Subcutaneous abdominal adipose tissue (tissue), 5 donors: ENCODE measurements around the gene HPN.

Experiments
- H3K27ac ChIP-seq: one replicate; pipeline ENCODE4 v1.7.0; 2013; ENCODE audit warnings: low read depth, mild to moderate bottlenecking, inconsistent platforms, low read length, moderate library complexity
- H3K27me3 ChIP-seq, 5 donors: one replicate each; pipeline ENCODE4 v1.7.0; 2013; ENCODE audit warnings: low read length in 5 of 5, inconsistent platforms in 1 of 5; ENCODE audit not compliant: control insufficient read depth in 5 of 5, insufficient read depth in 4 of 5
- H3K36me3 ChIP-seq, 5 donors: one replicate each; pipeline ENCODE4 v1.7.0; 2013; ENCODE audit warnings: low read length in 5 of 5; ENCODE audit not compliant: control insufficient read depth in 5 of 5, insufficient read depth in 5 of 5
- H3K4me1 ChIP-seq, 5 donors: one replicate each; pipeline ENCODE4 v1.7.0; 2013; ENCODE audit warnings: low read length in 5 of 5, mild to moderate bottlenecking in 3 of 5, moderate library complexity in 1 of 5; ENCODE audit not compliant: control insufficient read depth in 5 of 5, insufficient read depth in 5 of 5
- H3K4me3 ChIP-seq, 5 donors: one replicate each; pipeline ENCODE4 v1.7.0; 2013; ENCODE audit warnings: low read length in 5 of 5, low read depth in 1 of 5
- H3K9ac ChIP-seq, 5 donors: one replicate each; pipeline ENCODE4 v1.7.0; 2013; ENCODE audit warnings: low read length in 5 of 5, mild to moderate bottlenecking in 4 of 5, moderate library complexity in 3 of 5
- H3K9me3 ChIP-seq, 5 donors: one replicate each; pipeline ENCODE4 v1.7.0; 2013; ENCODE audit warnings: low read length in 5 of 5; ENCODE audit not compliant: control insufficient read depth in 5 of 5
- donor health status: healthy.
- donor health status: healthy.
- donor health status: healthy.
- donor health status: healthy.
- donor health status: healthy.

The HPN gene

DNA sequence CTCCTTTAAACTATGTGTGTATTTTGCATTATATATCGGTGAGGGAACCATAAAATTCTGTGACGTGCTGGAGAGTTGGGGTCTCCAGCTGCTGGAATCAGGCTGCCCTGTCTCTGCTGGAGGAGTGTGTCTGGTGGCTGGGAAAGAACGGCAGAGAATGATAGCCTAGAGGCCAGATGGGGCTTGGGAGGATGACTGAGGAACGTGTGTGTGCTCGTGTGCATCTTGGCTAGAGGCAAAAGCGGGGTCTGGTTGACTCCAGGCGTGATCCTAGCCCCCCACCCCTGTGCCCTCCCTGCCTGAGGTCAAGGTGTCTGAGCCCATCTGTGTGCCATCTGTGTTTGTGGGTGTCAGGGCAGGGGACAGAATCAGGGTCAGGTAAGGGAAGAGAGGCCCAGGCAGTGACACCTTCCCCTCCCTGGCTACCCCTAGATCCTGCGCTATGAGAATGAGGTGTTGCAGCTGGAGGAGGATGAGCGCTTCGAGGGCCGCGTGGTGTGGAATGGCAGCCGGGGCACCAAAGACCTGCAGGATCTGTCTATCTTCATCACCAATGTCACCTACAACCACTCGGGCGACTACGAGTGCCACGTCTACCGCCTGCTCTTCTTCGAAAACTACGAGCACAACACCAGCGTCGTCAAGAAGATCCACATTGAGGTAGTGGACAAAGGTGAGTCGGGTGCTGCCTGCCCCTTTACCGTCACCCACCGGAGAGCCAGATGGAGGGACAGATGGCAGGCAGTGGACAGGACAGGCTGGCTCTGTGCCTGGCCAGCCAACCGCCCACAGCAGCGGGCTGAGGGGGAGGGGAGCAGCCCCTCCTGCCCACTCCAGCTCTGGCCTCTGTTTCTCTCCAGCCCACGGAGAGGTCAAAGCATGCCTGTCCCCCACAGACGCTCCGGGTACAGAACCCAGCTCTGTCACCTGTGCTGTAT lies 8.2 kb upstream of the HPN start:
- peaks cover 1 to 40% (median 18%) of the 10 kb centered on the region in 5 donors for H3K4me1 ChIP-seq
- H3K9me3 ChIP-seq: no peaks in the 10 kb centered on the region
- peaks cover 0 to 15% (median 9%) of the 10 kb centered on the region in 5 donors for H3K27me3 ChIP-seq
- peaks cover 0 to 15% (median 5%) of the 10 kb centered on the region in 5 donors for H3K36me3 ChIP-seq
- H3K27ac ChIP-seq: no peak overlapping the region
- H3K9ac ChIP-seq: no peak overlapping the region
- no peak overlapping the region for H3K4me3 ChIP-seq

DNA sequence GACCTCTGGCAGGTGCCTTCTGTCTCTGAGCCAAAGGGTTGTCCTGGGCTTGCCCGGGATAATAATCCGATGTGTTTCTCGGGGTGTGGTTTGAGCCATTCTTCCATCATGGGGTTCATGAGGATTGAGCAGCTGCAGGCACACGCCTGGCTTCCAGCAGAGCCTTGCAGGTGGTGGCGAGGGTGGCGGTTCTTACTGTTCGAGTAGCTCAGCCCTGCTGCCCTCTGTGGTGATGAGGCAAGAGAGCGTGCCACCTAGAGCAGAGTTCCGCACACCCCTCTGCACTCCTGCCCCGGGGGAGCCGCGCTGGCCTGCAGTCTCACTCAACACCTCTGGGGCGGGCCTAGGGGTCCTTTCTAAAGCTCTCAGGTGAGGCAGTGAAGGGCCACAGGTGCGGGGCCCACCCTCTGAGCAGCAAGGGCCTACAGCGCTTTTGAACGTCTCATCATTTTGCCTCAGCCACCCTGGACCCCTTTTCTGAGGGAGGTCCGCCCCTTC lies 7.5 kb upstream of the HPN start:
- Histone ChIP-seq H3K27ac (no peak overlapping the region), H3K9me3 (no peaks in the 10 kb centered on the region), H3K9ac (no peak overlapping the region), H3K4me3 (no peak overlapping the region), H3K4me1 (peaks cover 2 to 47% (median 23%) of the 10 kb centered on the region in 5 donors), H3K36me3 (peaks cover 0 to 14% (median 5%) of the 10 kb centered on the region in 5 donors), H3K27me3 (peaks cover 0 to 15% (median 9%) of the 10 kb centered on the region in 5 donors)

DNA sequence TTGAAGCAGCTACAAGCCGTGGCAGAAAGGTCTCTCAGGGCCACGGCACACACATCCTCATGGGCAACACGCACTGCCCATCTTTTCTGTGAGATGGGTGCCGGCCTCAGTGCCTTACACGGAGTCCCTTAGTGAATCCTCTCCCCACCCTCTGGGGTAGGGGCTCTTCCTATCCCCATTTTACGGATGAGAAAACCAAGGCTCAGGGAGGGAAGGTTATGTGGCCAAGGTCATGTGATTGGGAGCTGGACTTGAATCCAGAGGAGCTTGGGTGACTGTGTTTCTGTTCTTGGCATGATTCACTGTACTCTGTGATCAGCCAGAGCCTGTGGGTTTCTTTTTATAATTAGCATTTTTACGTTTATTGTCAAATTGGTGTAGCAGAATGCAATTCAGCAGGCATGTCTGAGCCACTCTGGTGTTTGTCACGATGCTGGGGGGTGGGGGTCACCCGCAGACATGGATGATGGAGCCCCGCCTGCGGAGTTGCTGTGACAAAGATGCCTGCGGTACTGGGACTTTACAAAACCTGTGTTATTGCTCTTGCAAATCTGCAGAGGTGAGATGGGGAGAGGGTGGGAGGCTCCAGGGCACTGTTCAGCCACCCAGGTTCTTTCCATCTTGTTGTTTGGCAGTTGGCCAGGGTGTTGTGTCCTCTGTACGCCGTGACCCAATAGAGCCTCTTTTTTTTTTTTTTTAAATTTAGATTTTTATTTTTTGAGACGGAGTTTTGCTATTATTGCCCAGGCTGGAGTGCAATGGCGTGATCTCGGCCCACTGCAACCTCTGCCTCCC lies 6.7 kb upstream of the HPN start:
- Histone ChIP-seq H3K4me3 (no peak overlapping the region), H3K27me3 (peaks cover 0 to 13% (median 9%) of the 10 kb centered on the region in 5 donors), H3K4me1 (peaks cover 2 to 50% (median 27%) of the 10 kb centered on the region in 5 donors)

DNA sequence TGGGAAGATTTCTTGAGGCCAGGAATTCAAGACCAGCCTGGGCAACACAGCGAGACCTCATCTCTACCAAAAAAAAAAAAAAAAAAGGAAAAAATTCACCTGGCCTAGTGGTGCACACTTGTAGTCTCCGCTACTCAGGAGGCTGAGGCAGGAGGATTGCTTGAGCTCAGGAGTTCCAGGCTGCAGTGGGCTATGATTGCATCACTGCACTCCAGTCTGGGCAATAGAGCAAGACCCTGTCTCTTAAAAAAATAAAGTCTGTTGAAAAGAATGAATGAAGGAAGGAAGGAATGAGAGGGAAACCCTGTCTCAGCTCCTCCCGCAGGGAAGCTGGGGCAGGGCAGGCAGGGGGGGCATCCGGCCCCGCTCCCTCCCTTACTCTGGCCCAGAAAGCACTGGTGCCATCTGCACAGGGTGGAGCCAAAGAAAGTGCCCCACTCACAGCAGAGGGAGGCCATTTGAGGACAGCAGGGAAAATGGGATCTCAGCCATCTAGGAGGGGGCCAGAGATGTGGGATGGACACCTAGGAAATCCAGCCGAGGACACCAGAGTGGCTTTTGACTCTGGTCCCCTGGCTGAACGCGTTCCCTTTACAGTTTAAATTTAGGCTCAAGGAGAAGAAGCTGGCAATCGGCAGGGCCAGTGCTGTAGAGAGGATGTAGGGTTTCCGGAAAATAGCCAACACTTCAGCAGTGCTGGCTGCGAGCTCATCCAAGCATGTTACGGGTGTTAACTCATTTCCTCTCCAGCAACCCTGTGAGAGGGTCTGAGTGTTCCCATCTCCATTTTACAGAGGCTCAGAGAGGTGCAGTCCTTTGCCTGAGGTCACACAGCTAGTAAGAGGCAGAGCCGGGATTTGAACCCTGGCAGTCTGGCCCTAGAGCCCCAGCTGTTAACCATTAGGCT lies 3.6 kb upstream of the HPN start:
- H3K4me1 ChIP-seq: peaks cover 4 to 58% (median 50%) of the 10 kb centered on the region in 5 donors
- H3K27me3 ChIP-seq: no peaks in the 10 kb centered on the region
- H3K9me3 ChIP-seq: no peaks in the 10 kb centered on the region
- peak overlapping the region in 1 of 5 donors; percentile 4 for H3K4me3 ChIP-seq
- H3K27ac ChIP-seq: peak overlapping the region; percentile 37
- peak overlapping the region in 2 of 5 donors; percentile 29 to 46 for H3K9ac ChIP-seq
- peaks cover 0 to 14% (median 5%) of the 10 kb centered on the region in 5 donors for H3K36me3 ChIP-seq

More for the DNA sequence above, 6.7 kb upstream of the HPN start:
- Histone ChIP-seq H3K36me3 (peaks cover 0 to 14% (median 5%) of the 10 kb centered on the region in 5 donors), H3K9ac (no peak overlapping the region), H3K27ac (no peak overlapping the region), H3K9me3 (no peaks in the 10 kb centered on the region)

DNA sequence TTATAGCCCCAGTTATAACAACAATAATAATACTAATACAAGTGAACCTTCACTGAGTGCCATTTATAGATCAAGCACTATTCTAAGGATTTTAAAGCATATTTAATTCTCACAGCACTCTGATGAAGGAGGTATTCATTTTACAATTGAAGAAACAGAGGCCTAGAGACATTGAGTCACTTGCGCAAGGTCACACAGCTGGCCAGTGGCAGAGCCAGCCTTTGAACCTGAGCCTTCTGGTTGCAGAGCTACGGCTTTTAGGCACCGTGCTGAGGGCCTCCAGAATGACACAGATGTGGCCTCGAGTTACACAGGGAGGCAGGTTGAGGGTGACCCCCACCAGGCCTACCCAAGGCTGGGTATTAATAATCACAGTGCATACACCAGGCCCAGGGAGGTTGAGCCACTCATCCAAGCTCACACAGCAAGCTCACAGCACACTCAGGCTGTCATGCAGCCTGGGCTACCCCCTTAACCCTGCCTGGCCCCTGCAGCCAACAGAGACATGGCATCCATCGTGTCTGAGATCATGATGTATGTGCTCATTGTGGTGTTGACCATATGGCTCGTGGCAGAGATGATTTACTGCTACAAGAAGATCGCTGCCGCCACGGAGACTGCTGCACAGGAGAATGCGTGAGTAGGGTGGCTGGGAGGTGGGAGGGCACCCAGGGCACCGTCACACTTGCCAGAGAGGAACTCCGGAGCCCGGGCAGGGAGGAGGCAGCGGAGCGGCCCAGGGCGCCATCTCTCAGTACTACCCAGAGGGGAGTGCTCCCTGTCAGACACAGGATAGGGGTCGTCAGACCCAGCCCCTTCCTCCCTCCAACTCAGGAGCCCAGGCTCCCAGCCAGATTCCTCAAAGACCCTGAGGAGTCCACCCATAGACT lies 2.7 kb upstream of the HPN start:
- H3K36me3 ChIP-seq: peaks cover 0 to 7% (median 2%) of the 10 kb centered on the region in 5 donors
- no peaks in the 10 kb centered on the region for H3K9me3 ChIP-seq
- no peaks in the 10 kb centered on the region for H3K27me3 ChIP-seq
- peaks cover 4 to 58% (median 50%) of the 10 kb centered on the region in 5 donors for H3K4me1 ChIP-seq
- peak overlapping the region; percentile 37 for H3K27ac ChIP-seq
- H3K4me3 ChIP-seq: peak overlapping the region in 1 of 5 donors; percentile 4
- peak overlapping the region in 1 of 5 donors; percentile 43 for H3K9ac ChIP-seq

DNA sequence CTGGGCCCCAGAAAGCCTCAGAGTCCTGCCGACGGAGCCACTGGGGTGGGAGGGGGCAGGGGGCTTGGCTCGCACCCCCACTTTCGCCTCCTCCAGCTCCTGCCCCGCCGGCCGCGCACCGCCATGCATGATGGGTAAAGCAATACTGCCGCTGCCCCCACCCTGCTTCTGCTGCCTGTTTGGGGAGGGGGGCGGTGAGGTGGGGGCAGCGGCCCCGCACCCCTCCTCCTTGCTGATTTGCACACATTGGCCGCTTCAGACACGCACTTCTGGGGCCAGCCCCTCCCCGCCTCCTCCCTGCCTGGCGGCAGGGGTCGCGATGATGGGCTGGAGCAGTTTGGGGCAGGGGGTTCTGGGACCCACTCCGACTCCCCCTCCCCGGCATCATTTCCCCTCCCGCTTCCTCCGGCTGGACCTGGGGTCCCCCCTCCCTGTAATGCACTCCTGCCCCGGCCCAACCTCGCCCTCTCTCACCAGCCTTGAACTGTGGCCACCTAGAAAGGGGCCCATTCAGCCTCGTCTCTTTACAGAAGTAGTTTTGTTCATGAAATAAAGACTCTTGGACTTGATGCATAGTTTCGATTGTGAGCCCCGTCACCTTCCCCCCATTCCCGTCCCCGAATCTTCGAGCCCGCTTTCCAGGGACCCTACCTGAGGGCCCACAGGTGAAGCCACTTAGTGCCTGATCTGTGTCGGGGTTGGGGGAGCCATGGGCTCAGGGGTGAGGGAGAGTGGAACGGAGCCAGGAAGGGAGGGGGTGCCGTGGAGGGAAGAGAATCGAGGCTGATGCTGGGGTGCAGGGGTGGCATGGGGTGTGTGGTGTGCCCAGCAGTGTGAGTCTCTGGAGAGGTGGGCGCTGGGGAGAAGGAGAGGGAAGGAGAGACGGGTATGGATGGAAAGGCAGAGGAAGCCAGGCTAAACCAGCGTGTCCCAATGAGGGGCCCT lies 1.4 kb upstream of the HPN start:
- H3K36me3 ChIP-seq: no peaks in the 10 kb centered on the region
- H3K4me3 ChIP-seq: peak overlapping the region in 4 of 5 donors; percentile 36 to 58 (median 42)
- H3K4me1 ChIP-seq: peaks cover 4 to 69% (median 50%) of the 10 kb centered on the region in 5 donors
- peak overlapping the region in 4 of 5 donors; percentile 12 to 65 (median 40) for H3K9ac ChIP-seq
- no peaks in the 10 kb centered on the region for H3K27me3 ChIP-seq
- H3K27ac ChIP-seq: peak overlapping the region; percentile 37
- H3K9me3 ChIP-seq: no peaks in the 10 kb centered on the region

DNA sequence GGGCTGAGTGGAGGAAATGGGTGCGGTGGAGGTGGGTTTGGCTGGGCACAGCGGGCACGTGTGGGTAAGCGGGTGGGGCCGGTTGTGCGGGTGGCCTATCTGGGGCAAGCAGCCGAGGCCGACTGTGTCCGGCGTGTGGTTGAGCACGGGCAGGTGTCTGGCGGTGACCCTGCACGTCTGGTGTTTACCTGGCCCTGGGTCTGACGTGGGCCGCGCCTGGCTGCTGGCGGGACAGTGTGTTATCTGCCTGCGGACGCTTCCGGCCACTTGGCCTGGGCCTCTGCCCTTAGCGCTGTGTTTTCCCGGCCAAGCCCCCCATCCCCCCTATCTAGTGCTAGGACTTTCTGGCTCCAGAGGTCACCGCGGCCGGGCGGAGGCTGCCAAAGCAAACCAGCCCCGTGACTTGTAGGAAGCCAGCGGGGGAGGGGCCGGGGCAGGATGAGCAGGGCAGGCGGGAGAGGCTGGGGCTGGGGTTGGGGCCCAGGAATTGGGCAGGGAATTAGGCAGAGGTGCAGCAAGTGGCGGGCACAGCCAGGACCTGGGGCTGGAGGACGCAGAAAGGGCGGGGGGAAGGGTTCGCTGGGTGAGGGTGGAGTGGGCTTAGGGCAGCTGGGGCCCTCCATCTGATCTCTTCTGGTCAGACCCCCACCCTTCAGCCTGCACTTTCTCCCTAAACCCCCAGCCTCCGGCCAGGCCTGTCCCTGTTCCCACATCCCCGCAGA lies 534 bp upstream of the HPN start:
- H3K4me3 ChIP-seq: peak overlapping the region in 4 of 5 donors; percentile 36 to 58 (median 42)
- H3K36me3 ChIP-seq: no peaks in the 10 kb centered on the region
- no peaks in the 10 kb centered on the region for H3K27me3 ChIP-seq
- H3K27ac ChIP-seq: peak overlapping the region; percentile 37
- H3K9ac ChIP-seq: peak overlapping the region in 3 of 5 donors; percentile 32 to 65 (median 48)
- H3K4me1 ChIP-seq: peaks cover 4 to 75% (median 54%) of the 10 kb centered on the region in 5 donors
- no peaks in the 10 kb centered on the region for H3K9me3 ChIP-seq
